G401.6 (cell line): ENCODE results near the gene KDM3B.
"Not testable (repeated sequence)": the region's sequence is repeated elsewhere in the genome, so short reads cannot be mapped to it uniquely, and the experiment has no call there.

Experiments used
- FAIRE-seq: peaks from 2 replicates; lab custom pipeline; 2012; peaks lifted over from hg19 to GRCh38; lab: Jason Lieb, UNC

KDM3B gene

DNA sequence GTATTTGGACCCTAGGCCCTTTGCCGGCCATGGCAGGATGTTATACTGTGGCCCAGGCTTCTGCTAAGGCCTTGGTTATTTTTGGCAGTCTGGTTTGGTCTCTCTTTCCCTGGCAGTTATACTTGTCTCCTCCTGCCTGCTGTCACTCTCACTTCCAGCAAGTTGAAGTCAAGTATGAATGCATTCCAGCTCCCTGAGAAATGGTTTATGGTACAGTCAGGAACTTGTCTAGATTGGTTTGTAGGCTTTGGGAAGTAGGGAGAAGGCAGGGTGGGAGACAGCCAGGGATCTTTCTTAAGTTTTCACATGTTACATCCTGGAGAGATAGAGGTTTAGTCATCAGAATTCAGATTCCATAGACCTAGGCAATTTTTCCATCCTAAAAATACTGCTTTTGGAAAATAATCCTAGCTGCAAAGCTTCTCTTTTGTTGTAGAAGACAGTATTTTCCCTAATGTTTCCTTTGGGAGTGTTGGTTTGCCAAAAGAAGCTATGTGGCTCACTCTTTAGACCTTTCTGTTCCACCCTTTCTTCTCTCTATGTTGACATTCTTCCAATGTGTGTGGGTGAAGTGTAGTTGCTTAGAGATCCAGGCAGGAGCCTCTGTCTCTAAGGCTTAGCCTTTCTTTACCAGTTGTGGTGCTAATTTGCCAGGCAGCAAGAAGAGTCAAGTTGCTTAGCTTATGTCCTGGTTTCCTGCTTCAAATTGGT, 2.5 kb upstream of the KDM3B start:
- no peak for FAIRE-seq

DNA sequence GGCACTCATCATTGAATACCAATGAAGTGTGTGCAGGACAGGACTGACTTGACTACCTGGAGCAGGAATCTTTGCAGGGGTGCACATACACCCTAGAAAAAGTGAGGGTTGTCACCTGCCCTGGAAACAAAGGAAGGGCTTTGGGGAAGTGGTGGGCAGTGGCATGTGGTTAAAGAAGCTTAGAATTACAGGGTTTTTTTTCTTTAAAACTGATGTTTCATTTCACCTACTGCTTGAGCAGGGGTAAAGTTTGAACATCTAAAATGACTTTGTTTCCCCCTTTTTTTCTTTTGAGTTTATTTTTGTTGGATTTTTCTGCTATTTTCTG, 2.0 kb upstream of the KDM3B start:
- FAIRE-seq, result no peak

DNA sequence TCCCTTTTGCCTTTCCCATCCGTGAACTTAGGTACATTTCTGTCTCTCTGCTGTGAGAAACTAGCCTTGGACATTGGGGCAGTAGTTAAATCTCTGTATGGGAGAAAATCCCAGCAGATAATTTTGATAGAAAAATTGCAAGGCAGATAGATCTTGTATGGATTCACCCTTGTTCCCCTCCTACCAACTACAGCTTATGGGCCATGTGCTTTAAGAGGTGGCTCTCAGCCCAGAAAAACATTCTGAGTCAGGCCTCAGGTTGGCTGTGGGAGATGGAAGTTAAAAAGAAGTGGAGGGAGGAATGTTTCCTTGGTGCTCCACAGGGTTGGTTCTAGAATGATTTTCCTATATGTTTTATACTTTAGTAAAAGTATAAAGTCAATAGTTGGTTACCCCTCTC, 1.4 kb upstream of the KDM3B start:
- FAIRE-seq, result no peak

DNA sequence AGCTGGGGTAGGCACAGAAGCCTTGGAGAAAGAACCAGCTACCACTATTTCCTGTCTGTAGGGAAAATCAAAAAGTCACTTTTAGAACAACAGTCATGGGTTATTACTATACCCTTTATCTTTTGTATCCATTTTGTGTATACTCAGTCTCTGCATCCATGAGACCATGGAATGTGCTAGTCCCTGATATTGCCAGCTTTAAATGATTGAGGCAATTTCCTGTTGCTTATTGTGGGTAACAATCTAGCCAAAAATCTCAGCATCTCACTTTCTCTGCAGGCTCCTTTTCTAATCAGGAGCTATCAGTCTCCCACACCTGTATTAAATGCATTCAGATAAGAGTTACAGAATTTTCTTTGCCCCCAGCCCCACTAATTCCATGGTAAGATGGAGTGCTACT, 968 bp upstream of the KDM3B start:
- FAIRE-seq, result no peak

DNA sequence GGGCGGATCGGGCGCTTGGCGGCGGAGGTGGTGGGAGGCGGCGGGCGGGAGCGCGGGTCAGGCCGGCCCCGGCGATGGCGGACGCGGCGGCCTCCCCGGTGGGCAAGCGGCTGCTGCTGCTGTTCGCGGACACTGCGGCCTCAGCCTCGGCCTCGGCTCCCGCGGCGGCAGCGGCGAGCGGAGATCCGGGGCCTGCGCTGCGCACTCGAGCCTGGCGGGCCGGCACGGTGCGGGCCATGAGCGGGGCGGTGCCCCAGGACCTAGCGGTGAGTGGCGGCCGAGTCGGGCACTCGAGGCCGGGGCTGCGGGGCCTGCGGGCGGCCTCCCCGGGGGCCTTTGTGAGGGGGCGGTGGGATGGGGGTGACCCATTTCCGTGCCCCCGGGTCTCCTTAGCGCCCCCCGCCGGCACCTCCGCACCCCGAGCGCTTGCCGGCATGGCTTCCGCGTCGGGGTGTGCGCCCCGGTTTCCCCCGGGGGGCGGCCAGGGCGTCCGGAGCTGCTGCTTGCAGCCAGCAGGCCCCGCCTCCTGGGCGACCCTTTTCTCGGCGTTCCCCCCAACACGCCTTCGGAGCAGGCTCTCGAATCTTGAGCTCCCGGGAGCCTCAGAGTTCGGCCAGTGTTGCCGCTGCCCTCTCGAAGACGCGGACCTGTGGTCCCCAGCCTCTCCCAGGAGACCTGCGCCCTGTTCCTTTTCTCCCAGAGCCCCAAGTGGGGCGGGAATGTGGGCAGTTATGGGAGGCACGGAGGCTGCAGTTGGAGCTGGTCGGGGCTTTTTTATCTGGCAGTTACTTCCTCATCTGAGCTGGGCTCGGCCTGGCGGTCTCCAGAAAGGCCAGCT, 456 bp downstream of the KDM3B start:
- FAIRE-seq, result no peak

DNA sequence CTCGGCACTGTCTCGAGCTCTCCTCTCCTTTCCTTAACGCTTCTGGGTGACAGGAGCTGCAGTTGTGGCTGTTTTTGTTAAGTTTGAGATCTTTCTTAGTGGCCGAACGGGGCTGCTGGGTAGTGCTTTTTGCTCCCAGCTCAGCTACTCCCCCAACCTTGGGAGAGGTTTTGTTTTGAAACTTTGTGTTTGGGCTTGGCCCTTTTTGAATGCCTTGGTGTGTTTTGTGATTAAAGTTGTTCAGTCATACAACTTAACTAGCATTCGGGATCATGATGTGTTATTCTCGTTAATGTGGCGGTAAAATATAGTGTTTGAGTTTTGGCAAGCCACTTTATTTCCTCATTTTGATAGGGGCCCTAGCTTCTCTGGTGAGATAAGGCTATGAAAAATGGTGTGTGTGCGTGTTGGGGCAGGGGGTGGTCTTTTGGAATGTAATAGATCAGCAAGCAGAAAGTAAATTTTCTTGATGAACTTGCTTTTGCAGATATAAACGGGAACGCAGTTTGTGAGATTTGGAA, 1.1 kb downstream of the KDM3B start:
- FAIRE-seq, result peak; percentile 52

DNA sequence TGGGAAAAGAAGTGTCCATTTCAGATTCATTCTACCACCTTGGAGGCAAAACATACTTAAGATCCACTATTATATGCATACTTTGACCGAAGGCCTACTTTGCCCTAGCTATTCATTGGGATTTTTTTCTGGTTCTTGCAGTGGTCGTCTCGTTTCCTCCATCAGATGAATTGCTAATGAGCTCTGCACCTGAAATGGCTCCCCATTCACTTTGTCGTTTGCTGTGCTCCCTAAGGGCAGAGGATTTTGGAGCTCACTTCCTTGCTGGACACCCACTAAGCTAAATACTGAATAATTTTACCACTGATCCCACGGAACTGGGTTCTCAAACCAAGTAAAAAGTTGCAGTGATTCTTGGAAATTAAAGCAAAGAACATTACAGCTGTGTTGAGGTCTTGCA, 1.9 kb downstream of the KDM3B start:
- FAIRE-seq, result no peak

DNA sequence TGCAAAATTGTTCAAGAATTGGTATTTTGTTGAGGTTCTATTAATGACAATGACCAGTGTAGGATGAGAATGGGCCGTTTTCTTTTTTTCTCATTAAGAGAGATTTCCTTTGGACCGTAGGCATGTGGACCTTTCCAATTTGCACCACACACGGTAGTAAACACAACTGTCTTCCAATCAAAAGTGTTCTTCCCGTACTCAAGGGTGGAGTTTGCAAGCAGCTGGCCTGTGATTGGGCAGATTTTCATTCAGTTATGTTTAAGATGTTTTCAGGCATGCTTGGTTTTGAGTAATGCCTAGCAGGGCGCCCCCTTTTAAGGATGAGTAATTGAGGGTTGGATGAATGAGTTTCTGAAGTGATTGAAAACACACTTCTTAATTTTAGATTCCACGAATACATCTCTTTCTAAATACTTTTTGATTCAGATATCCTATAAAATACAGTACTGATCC, 2.5 kb downstream of the KDM3B start:
- peak; percentile 69 for FAIRE-seq

DNA sequence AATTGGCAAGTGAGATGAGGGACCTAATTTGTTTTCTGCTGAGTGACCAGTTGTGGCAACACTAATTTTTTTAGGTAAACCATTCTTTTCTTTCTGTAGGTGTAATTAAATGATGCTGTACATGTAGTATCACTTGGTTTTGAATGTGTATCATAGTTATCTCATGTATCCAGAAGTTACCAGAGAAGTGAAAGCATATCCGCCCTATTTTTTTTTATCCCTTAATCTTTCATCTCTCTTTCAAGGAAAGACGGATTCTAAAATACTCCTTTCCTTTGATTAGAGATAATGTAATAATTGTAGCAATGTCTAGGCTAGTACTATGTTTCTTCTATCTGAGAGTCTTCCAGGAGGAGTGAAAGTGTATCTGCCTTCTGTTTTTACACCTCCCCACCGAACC, 7.1 kb downstream of the KDM3B start:
- no peak for FAIRE-seq

DNA sequence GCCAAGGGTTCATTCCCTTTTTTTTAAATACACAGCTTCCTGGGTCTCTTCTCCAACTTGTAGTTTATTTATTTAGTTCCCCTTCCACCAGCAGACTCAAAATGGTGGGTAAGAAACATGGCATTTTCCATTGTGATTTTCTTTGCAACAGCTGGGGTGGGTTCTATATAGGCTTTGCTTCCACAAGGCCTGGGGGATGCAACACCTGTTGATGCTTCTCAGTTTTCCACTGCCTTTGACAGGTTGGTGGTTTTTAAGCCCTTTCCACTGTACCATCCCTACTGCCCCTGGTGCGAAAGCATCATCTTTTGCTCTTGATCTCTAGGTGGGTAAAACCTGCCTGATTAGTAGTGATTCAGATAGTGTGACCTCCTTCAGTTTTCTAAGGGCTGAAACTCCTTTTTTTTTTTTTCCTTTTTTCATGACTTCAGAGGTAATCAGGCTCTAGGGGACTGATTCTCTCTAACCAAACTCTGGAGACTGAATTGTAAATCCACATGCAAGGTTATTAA, 8.5 kb downstream of the KDM3B start:
- FAIRE-seq, result no peak

DNA sequence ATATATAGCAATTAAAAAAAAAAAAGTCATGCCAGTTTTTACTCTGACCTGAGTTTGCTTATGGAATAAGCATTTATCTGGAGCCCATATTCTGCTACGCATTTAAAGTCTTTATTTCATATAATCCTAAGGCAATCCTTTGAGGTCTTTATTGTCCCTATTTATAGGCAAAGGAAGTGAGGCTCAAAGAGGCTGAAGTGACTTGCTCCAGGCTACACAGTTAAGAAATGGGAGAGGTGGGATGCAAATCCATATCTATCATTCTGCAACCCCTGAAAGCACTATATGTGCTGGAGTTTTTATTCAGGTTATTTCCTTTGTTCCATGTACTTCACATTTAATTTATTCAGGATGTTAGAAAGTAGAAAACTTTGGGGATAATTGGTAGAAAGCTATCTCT, 12.1 kb downstream of the KDM3B start:
- FAIRE-seq, result no peak

DNA sequence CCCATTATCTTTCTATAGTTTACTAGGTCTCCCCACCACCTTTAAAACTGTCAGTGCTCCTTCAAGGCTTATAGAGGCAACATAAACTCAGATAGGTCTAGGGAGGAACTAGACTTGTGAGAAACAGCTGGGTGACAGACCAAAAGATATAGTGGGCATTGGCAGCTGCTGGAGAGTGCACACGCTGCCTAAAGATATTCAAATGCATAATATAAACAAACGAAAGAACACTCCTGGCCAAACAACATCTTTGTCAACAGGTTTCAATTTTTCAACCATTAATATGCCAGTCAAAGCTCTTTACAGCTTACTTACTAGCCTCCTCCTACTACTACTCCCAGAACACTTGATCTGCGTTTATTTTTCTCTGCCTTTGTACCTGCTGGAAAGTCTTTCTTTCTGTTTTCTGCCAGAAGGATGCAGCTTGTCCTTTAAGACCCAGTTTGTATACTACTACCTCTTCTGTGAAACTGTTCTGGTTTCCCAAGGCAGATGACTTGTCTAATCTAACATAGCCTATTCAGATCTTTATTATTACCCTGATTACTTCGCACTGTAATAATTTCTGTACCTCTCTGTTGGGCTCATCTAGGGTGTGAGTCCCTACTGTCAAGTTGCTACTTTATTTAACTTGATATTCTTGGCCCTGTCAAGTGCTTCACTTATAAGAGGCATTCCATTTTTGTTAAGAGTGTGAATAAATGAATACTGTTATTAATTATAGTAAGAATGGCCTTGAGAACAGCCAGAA, 14.3 kb downstream of the KDM3B start:
- no peak for FAIRE-seq

DNA sequence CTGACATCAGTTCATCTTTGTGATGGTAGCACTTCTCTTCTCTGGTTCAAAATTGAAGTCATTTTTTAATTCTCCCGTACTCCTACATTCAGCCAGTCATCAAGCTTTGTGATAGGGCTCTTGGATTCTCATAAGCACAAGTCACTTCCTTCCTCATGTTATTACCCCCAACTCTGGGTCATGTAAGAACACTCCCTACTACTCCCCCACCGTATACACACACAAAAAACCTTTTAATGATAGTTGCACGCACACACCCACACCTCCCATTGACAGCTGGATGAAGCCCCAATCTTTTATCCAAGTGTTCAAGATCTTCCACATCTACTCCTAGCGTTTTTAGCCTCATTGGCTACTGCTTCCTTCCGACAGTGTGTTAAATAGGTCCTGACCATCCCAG, 16.8 kb downstream of the KDM3B start:
- no peak for FAIRE-seq

DNA sequence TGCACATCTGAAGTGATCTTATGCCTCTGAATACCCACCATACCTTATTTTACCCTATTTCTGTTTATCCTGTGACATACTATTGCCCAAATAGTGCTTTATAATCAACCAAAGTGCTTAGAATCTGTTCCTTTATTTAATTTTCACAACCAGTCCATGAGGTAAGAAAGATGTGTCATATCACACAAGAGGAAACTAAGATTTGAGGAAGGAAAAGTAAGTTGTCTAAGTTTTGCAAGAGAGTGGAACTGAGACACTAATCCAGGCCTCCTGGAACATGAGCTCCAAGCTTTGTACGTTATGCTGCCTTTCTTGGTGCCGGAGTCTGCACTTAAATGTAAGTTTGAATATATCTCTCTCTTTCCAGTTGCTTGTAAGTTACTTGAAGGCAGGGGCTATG, 17.2 kb downstream of the KDM3B start:
- no peak for FAIRE-seq

DNA sequence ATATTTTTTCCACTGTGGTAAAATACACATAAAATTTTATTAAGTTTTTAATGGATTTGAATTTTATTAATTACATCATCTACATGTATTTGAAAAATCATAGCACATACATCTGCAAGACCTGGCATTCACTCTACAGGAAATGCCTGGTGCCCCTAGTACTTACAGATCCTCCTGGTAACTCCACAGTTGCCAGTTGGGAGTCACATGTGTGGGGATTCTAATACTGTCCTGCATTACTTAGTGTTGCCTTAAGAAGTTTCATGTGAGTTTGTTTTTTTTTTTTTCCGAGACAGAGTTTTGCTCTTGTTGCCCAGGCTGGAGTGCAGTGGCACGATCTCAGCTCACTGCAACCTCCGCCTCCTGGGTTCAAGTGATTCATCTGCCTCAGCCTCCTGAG, 18.1 kb downstream of the KDM3B start:
- no peak for FAIRE-seq

DNA sequence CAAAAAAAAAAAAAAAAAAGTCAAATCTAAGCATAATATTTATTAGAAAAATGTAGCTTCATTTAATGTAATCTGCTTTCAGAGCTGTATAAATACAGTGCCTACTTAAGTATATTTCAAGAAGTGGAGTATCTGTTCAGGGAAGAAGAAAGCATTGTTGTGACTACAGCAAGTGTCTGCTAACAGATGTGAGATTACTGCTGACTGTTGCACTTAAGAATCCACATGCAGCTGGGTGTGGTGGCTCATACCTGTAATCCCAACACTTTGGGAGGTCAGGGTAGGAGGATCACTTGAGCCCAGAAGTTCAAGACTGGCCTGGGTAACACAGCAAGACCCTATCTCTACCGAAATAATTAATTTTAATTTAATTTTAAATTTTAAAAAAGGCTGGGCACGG, 19.0 kb downstream of the KDM3B start:
- no peak for FAIRE-seq

DNA sequence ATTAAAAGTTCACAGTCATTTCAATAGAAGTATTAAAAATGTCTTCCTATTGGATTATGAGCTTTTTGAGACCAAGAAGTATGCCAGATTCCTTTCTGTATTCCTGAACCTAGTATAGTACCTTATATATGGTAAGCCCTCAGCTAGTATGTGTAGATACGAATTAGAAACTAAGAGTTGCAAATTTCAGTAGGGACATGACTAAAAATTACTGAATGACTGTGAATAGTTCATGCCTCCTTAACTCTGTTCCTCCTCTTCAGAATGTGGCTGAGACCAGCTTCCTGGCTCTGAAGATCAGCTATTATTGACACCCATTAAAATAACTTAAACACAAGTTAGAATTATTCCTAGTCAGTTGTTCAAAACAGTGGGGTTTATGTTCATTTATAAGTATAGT, 19.7 kb downstream of the KDM3B start:
- no peak for FAIRE-seq

DNA sequence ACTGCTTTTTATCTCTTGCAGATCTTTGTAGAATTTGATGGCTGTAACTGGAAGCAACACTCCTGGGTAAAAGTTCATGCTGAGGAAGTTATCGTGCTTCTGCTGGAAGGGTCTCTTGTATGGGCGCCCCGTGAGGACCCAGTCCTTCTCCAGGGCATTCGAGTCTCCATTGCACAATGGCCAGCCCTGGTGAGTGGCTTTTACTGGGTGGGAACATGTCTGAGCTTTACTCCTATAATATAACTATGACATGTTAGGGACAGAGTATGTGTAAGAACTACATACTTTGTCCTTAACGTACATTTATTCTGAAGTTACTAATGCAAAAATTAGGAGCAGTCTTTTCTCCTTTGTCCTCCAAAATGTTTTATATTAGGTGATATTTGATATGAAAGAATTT, 20.2 kb downstream of the KDM3B start:
- FAIRE-seq, result no peak

DNA sequence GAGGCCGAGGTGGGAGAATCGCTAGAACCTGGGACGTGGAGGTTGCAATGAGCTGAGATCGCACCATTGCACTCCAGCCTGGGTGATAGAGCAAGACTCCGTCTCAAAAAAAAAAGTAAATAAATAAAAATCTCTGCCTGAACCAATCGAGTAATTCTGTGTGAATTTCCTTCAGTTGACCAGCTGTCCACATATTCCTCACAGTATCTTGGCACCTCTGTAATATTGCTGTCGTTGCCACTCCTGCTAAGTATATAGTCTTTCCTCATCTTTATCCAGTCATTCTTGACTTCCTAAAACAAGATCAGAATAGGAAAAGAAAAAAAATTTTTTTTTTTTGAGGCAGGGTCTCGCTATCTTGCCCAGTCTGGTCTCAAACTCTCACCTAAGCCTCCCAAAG, 29.9 kb downstream of the KDM3B start:
- no peak for FAIRE-seq

DNA sequence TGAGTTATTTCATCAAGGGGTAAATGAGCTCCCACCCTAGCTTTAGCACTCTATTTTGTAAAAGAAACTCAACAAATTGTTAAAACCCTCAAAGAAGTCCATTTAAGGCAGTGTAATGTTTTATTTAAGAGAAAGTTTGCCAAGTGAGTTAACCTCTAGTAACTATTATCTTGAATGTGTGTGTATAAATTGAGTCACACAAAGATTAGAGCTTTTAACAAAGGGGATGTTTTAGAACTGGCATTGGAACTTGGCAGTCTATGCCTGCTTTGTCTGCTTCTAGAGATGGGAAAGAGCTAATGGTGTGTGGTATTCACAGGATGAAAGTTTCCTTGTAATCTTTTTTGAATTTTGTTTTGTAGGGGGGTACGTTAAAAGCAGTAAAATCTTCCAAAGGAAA, 33.2 kb downstream of the KDM3B start:
- FAIRE-seq, result no peak

DNA sequence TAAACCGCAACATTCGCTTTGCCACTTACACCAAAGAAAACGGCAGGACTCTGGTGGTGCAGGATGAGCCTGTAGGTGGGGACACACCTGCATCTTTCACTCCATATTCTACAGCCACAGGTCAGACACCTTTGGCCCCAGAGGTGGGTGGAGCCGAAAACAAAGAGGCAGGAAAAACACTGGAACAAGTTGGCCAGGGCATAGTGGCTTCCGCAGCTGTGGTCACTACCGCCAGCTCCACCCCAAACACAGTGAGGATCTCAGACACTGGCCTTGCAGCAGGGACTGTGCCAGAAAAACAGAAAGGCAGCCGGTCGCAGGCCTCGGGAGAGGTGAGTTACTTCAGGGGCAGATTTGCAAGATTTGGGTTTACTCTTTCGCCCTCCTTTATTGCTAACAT, 33.8 kb downstream of the KDM3B start:
- FAIRE-seq, result no peak

DNA sequence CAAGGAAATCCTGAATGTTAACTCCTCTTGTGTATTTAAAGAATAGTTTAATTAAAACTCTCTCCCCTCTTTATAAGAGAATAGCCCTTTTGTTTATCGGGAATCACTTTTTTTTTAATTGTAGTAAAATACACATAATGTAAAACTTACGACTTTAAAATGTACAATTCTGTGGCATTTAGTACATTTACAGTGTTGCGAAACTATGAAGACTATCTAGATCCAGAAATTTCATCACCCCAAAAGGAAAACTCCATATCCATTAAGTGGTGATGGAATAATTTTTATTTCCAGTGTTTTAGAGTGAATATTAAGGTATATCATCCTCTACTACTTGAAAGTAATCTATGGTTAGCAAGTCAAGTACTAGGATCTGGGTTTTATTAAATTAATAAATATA, 36.8 kb downstream of the KDM3B start:
- peak; percentile 6 for FAIRE-seq

DNA sequence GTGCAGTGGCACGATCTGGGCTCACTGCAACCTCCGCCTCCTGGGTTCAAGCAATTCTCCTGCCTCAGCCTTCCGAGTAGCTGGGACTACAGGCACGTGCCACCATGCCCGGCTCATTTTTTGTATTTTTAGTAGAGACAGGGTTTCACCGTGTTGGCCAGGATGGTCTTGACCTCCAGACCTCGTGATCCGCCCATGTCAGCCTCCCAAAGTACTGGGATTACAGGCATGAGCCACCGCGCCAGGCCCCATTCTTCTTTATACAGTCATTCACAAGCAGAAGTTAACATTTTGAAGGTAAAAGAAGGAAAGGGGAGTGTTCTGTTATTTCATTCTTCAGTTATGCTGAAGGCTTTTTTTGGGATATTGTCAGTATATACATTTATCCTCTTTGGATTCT, 37.4 kb downstream of the KDM3B start:
- not testable (repeated sequence) for FAIRE-seq
